IPS DF 6.9 (cell line): Measurements from ENCODE around the gene RAD51B.
"Not testable (repeated sequence)": the region's sequence is repeated elsewhere in the genome, so short reads cannot be mapped to it uniquely, and the experiment has no call there.

Experiments used
- DNase-seq: peaks from one replicate; pipeline ENCODE4 v3.0.0-alpha.2; 2013; ENCODE audit warnings: low read depth, low spot score
- H3K27ac ChIP-seq: one replicate; pipeline ENCODE4 v1.5.1; 2013; ENCODE audit warnings: low read length, control low read depth
- H3K27me3 ChIP-seq: 2 replicates; pipeline ENCODE4 v1.6.1; 2013; ENCODE audit warnings: mild to moderate bottlenecking, low read length; ENCODE audit not compliant: control insufficient read depth, insufficient read depth
- H3K36me3 ChIP-seq: 2 replicates; pipeline ENCODE4 v1.6.1; 2013; ENCODE audit warnings: low read length; ENCODE audit not compliant: control insufficient read depth, insufficient read depth
- H3K4me1 ChIP-seq: 2 replicates; pipeline ENCODE4 v1.6.1; 2013; ENCODE audit warnings: low read length; ENCODE audit not compliant: control insufficient read depth, insufficient read depth
- H3K4me3 ChIP-seq: 2 replicates; pipeline ENCODE4 v1.5.1; 2013; ENCODE audit warnings: mild to moderate bottlenecking, low read length
- H3K9me3 ChIP-seq: 2 replicates; pipeline ENCODE4 v1.6.1; 2013; ENCODE audit warnings: low read length, inconsistent platforms; ENCODE audit not compliant: control insufficient read depth, insufficient read depth
- WGBS: extraction: QIAGEN DNeasy Blood & Tissue Kit; methylation state at CpG from one replicate; pipeline ENCODE4 v1.1.7; 2013; ENCODE audit warnings: mixed read lengths, missing lambda C conversion rate; ENCODE audit not compliant: insufficient read length, insufficient coverage; 5-methylcytosine and 5-hydroxymethylcytosine counted together

Gene RAD51B

DNA sequence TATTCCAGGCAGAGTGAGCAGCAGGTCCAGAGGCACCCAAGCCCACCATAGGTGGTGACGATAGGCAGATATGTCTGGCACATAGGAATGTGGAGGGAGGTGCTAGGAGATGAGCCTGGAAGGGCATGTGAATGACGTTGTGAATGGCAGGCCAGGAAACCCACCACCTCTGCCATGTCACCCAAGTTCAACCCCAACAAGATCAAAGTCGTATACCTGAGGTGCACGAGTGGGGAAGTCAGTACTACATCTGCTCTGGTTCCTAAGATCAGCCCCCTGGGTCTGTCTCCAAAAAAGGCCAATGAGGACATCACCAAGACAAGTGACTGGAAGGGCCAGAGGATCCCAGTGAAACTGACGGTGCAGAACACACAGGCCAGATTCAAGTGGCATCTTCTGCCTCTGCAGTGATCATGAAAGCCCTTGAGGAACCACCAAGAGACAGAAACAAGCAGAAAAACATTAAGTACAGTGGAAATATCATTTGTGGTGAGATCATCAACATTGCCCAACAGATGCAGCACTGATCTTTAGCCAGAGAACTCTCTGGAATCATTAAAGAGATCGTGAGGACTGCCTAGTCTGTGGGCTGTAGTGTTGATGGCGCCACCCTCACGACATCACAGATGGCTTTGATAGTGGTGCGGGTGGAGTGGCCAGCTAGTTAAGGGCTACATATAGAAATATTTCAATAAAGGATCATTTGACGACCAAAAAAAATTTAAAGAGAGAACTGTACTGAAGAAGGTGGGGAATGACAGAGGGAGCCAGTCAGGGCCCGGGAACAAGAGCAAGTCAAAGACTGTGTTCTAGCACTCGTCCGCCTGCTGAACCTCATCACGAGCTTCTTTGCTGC, 873.6 kb downstream of the RAD51B start:
- Histone ChIP-seq H3K27me3 (no peaks in the 10 kb centered on the region), H3K27ac (no peak overlapping the region), H3K4me3 (no peak overlapping the region), H3K4me1 (peaks cover 4% of the 10 kb centered on the region; the same call in 1 of the 2 replicates), H3K9me3 (no peaks in the 10 kb centered on the region), H3K36me3 (0 out of 2 replicates have a peak, but pooled peaks cover 2% of the 10 kb centered on the region)
- DNase-seq, result no peak
- no CpG with 5 or more reads among the region's 14 CpGs for WGBS

DNA sequence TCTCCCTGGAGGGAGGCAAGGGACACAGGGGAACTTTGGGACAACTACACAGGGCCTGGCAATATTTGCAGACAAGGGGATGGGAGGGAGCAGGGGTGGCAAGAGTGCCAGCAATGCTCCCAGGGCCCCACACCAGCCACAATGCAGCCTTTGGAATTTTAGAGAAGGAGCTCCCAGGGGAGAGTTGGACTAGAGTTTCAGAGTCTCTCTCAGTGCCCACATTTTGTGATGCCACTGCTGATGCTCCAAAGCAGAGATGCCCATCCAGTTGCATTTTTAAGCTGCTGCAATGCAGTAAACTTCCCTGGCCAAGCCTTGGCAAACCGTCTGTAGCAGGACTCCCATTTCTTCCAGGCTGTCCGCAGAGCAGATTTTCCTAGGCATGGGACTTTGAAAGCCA, 874.3 kb downstream of the RAD51B start:
- H3K4me1 ChIP-seq, result peaks cover 3% of the 10 kb centered on the region; the same call in 1 of the 2 replicates
- WGBS, result no CpG with 5 or more reads among the region's 2 CpGs
- no peak overlapping the region for H3K4me3 ChIP-seq
- DNase-seq, result no peak
- H3K36me3 ChIP-seq, result 0 out of 2 replicates have a peak, but pooled peaks cover 2% of the 10 kb centered on the region
- H3K27me3 ChIP-seq, result no peaks in the 10 kb centered on the region
- H3K9me3 ChIP-seq, result no peaks in the 10 kb centered on the region
- H3K27ac ChIP-seq, result no peak overlapping the region

DNA sequence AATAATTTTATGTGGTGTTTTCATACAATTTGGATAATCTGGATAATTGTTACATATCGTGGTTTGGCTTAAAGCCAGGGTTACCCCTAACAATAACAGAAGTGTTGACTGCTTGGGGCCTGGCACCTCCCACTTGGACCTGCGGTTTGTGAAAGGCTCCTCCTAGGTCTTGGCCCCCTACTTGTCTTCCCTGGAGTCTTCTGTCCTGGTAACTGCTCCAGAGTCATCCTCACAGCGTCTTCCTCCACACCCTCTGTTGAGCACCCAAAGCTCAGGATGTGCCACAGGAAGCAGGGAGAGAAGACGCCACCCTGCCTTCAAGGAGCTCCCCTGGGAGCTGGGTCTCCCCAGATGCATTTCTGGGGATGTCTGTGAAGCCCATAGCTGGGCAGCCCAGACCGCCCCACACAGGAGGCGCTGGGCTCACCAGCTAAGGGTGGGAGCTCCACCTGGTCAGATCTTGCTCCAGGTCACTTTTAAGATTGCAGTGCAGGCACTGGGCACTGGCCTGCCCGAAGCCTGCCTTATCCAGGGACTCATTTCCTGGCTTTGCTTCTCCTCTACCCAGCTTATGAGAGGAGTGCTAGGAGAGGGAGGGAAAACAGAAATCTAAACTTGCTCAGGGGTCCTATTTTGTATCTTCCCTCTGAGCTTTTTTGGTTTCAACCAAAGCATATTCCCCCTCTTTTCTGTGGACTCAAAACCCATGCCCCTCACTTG, 875.1 kb downstream of the RAD51B start:
- no peak for DNase-seq
- no CpG with 5 or more reads among the region's 7 CpGs for WGBS
- Histone ChIP-seq H3K4me1 (no peaks in the 10 kb centered on the region), H3K27ac (no peak overlapping the region), H3K36me3 (no peaks in the 10 kb centered on the region), H3K9me3 (no peaks in the 10 kb centered on the region), H3K27me3 (no peaks in the 10 kb centered on the region), H3K4me3 (no peak overlapping the region)

DNA sequence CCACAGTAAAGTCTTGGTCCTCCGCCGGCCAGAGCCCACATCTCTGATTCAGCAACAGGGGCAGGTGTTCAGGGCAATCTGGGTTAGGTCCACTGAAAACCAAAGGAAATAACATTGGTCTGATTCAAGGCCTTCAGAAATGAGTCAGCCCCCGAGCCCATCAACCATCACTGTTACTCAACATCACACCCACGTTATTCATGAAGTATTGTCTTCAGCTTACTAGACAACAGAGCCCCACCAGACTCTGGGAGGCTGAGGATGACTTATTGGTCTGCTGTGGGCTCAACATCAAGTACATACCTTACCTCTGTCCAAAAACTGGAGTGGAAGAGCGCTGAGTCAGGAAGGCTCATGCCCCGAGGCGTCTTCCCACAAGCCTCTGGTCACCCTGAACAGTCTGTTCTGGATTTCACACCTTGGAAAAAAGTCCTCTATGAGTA, 875.8 kb downstream of the RAD51B start:
- Histone ChIP-seq H3K4me3 (no peak overlapping the region), H3K4me1 (no peaks in the 10 kb centered on the region)
- no peak for DNase-seq

DNA sequence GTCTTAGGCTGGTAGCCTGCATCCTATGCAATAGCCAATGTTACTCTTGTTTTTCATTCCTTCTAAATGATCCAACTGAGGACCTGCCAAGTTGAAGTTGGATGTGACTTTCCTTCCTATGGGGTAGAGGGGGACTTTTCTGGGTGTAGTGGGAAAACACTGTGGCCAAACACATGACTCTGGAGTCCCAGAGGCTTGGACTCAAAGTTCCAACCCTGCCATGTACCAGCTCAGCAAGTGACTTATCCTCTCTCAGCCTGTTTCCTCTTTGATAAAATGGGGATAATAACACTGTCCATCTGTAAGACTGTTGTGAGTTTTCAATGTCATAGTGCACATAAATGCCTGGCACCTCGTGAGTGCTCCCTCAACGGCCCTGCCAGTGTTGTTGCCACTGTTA, 876.3 kb downstream of the RAD51B start:
- Histone ChIP-seq H3K4me3 (no peak overlapping the region), H3K9me3 (no peaks in the 10 kb centered on the region), H3K36me3 (0 out of 2 replicates have a peak, but pooled peaks cover under 1% of the 10 kb centered on the region), H3K27ac (no peak overlapping the region), H3K4me1 (no peaks in the 10 kb centered on the region), H3K27me3 (no peaks in the 10 kb centered on the region)
- DNase-seq, result no peak
- no CpG with 5 or more reads among the region's 2 CpGs for WGBS

More for the DNA sequence above, 875.8 kb downstream of the RAD51B start:
- WGBS, result no CpG with 5 or more reads among the region's 7 CpGs
- Histone ChIP-seq H3K27ac (no peak overlapping the region), H3K9me3 (no peaks in the 10 kb centered on the region), H3K36me3 (no peaks in the 10 kb centered on the region), H3K27me3 (no peaks in the 10 kb centered on the region)

DNA sequence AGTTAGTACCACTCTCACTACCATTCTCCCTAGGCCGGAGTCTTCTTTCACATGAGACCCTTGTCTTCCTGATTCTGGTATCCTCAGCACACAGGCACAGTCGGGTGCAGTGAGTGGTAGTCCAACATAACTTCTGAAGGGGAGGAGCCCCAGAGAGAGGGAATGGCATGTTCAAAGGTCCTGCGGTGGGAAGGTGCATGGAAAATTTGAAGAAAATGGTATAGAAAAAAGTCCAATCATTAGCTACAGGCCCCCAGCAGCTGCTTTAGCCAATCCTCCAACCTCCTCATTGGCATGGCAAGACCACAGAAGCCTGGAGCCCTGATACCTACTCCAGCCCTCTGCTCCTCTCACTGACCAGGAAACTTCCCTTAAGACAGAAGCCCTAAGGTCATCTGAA, 876.7 kb downstream of the RAD51B start:
- Histone ChIP-seq H3K27me3 (no peaks in the 10 kb centered on the region), H3K9me3 (no peaks in the 10 kb centered on the region), H3K36me3 (0 out of 2 replicates have a peak, but pooled peaks cover 3% of the 10 kb centered on the region), H3K4me3 (no peak overlapping the region), H3K27ac (no peak overlapping the region), H3K4me1 (no peaks in the 10 kb centered on the region)
- DNase-seq, result no peak
- WGBS, result no CpG with 5 or more reads among the region's 3 CpGs

DNA sequence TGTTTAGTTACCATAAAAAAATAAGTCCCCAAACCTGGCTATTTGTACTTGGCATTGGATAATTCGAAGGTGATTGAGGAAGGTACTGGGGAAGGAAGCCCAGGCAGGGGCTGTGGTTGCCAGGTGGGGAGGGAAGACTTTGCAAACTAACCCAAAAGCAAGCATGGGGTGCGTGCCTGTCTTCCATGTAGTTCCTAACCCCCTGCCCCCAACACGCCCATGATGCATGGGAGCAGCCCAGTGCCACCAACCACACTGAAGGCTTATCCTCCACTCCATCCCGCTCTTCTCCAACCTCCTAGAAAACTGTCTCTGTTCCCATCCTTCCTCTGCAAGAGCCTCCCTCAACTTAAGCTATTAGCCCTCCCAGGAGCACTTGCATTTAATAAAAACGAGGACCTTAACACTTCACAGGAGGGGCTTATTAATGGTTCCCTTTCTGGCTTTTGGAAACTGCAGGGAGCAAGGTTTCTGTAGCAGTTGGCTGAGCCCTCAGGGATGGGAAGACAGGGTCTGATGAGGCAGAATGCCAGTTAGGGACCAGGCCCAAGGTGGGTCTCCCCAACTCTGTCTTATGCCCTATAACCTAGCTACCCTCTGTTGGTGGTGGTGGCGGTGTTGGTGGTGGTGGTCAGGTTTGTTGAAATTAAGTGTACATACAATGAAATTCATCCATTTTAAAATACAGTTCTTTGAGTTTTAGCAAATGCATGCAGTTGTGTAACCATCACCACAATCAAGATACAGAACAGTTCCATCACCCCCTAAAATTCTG, 877.3 kb downstream of the RAD51B start:
- H3K4me3 ChIP-seq, result no peak overlapping the region
- H3K36me3 ChIP-seq, result 0 out of 2 replicates have a peak, but pooled peaks cover 3% of the 10 kb centered on the region
- H3K4me1 ChIP-seq, result no peaks in the 10 kb centered on the region
- no peak overlapping the region for H3K27ac ChIP-seq
- WGBS, result no CpG with 5 or more reads among the region's 6 CpGs
- H3K27me3 ChIP-seq, result no peaks in the 10 kb centered on the region
- no peak for DNase-seq
- no peaks in the 10 kb centered on the region for H3K9me3 ChIP-seq

DNA sequence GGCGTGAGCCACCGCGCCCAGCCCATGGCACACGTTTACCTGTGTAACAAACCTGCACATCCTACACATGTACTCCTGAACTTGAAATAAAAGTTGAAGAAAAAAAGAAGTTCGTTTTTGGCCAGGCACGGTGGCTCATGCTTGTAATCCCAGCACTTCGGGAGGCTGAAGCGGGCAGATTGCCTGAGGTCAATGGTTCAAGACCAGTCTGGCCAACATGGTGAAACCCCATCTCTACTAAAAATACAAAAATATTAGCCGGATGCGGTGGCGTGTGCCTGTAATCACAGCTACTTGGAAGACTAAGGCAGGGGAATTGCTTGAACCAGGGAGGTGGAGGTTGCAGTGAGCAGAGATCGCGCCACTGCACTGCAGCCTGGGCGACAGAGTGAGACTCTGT, 879.2 kb downstream of the RAD51B start:
- not testable (repeated sequence) for H3K4me3 ChIP-seq, H3K36me3 ChIP-seq, H3K4me1 ChIP-seq, DNase-seq, H3K27me3 ChIP-seq, H3K27ac ChIP-seq, H3K9me3 ChIP-seq
- WGBS, result no CpG with 5 or more reads among the region's 14 CpGs

DNA sequence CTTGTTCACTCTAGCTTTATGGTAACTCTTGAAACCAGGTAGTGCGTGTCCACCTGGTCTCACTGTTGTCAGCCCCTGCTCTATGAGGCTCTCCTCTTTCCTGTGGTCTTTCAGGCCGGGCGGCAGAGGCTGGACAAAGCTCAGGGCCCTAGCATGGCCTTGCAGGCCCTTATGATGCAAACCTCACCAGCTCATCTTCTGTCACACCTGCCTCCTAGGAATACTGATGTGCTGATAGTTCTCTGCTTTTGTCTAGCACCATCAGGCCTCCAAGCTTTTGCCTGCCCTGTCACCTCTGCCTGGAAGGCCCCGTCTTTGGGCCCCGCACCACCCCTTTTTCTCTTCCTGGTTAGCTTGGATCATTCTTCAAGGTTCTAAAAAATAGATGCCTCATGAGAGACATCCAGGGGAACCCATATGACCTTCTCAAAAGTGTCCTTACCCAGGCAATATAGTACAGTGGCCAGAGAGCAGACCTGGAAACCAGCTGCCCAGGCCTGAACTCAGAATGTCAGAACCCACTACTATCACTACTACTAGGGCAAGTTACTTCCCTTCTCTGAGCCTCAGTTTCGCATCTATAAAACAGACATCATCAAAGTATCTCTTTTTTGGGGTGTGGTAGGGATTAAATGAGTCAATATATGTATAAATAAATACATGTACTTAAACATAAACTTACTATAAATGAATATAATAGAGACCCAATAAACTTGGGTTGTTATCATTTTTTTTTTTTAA, 881.6 kb downstream of the RAD51B start:
- H3K27me3 ChIP-seq, result no peaks in the 10 kb centered on the region
- H3K4me1 ChIP-seq, result no peaks in the 10 kb centered on the region
- DNase-seq, result no peak
- H3K27ac ChIP-seq, result no peak overlapping the region
- no peak overlapping the region for H3K4me3 ChIP-seq
- WGBS, result no CpG with 5 or more reads among the region's 6 CpGs
- H3K36me3 ChIP-seq, result 0 out of 2 replicates have a peak, but pooled peaks cover 3% of the 10 kb centered on the region
- H3K9me3 ChIP-seq, result no peaks in the 10 kb centered on the region
